Omental fat pad (tissue), 4 donors: Measurements from ENCODE around the gene GLRA3. TPM values are rescaled to one million over a fixed set of nuclear protein-coding genes. Genes with fewer than 3 reads are reported as not detected.
"Not testable (repeated sequence)": the region's sequence is repeated elsewhere in the genome, so short reads cannot be mapped to it uniquely, and the experiment has no call there.

ENCODE experiments used
- ATAC-seq: fragments of 150-250 bp; one replicate; pipeline ENCODE4 v1.9.1; 2016; ENCODE audit warnings: mild to moderate bottlenecking, moderate library complexity; ENCODE audit not compliant: low FRiP score
- DNase-seq: peaks from one replicate; pipeline ENCODE4 v3.0.0-alpha.2; 2019; ENCODE audit warnings: low spot score
- CTCF ChIP-seq, 3 donors: fragments of 450-650 bp; IDR thresholded peaks; one replicate each; pipeline ENCODE4 v1.5.1; 2016 to 2017; ENCODE audit warnings: antibody characterized with exemption in 3 of 3, mild to moderate bottlenecking in 3 of 3, moderate library complexity in 2 of 3
- total RNA-seq, 4 donors: library from RNA; depleted of rRNA; stranded (reverse); fragments of >200 nt; gene quantifications; one replicate each; pipeline ENCODE4 v1.1.0, GENCODE V29; 2016

The GLRA3 gene
- total RNA-seq, 4 donors from 2014 or later: not detected

GRCh38 chr4:174813292-174813691 lies 15.8 kb downstream of the GLRA3 start:
- TF ChIP-seq CTCF (IDR thresholded peaks at IDR 0.05): no peak
- ATAC-seq: no peak
- DNase-seq: no peak

GRCh38 chr4:174810834-174811233 lies 18.2 kb downstream of the GLRA3 start:
- DNase-seq (no peak), ATAC-seq (no peak)
- no peak for TF ChIP-seq CTCF (IDR thresholded peaks at IDR 0.05)

GRCh38 chr4:174808836-174809235 lies 20.2 kb downstream of the GLRA3 start:
- DNase-seq (no peak), ATAC-seq (no peak)
- no peak for TF ChIP-seq CTCF (IDR thresholded peaks at IDR 0.05)

GRCh38 chr4:174808119-174808518 lies 20.9 kb downstream of the GLRA3 start:
- no peak for TF ChIP-seq CTCF (IDR thresholded peaks at IDR 0.05)
- no peak for ATAC-seq

GRCh38 chr4:174805746-174806145 lies 23.3 kb downstream of the GLRA3 start:
- TF ChIP-seq CTCF (IDR thresholded peaks at IDR 0.05): no peak
- no peak for DNase-seq
- no peak for ATAC-seq

More at GRCh38 chr4:174808119-174808518, 20.9 kb downstream of the GLRA3 start:
- DNase-seq: no peak

- DNase-seq: no peak
- no peak for TF ChIP-seq CTCF (IDR thresholded peaks at IDR 0.05)
- ATAC-seq: no peak
Observed at GRCh38 chr4:174794543-174795094, 34.4 kb downstream of the GLRA3 start.

- no peak for TF ChIP-seq CTCF (IDR thresholded peaks at IDR 0.05)
- DNase-seq: no peak
- ATAC-seq: no peak
Observed at GRCh38 chr4:174789657-174790056, 39.4 kb downstream of the GLRA3 start.

- ATAC-seq, DNase-seq: not testable (repeated sequence)
Observed at GRCh38 chr4:174778274-174778986, 50.6 kb downstream of the GLRA3 start.
